ENCODE measurements around the gene PRDM5.

The PRDM5 gene

DNA sequence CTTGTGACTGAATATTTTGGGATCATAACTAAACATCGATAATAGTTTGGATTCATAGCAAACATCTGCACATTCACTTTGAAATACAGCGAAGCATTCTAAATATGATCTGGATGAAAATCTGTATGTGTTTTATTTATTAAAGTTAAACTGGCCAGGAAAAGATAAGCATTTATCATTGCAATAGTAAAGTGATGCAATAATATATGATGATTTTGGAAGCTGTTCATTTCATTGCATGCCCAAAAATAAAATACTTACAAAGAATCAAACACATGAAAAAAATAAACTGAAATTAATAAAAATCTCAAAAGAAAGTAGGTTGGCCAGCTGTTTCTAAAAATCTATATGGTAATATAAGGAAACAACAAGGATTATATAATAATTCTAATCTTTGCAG lies 1.9 kb downstream of the PRDM5 start:
- no peaks in the 10 kb centered on the region for H3K9me3 Mint-ChIP-seq
- H3K36me3 Mint-ChIP-seq (ENCODE audit: low read depth) = no peaks in the 10 kb centered on the region
- TF ChIP-seq, protein P1, sequence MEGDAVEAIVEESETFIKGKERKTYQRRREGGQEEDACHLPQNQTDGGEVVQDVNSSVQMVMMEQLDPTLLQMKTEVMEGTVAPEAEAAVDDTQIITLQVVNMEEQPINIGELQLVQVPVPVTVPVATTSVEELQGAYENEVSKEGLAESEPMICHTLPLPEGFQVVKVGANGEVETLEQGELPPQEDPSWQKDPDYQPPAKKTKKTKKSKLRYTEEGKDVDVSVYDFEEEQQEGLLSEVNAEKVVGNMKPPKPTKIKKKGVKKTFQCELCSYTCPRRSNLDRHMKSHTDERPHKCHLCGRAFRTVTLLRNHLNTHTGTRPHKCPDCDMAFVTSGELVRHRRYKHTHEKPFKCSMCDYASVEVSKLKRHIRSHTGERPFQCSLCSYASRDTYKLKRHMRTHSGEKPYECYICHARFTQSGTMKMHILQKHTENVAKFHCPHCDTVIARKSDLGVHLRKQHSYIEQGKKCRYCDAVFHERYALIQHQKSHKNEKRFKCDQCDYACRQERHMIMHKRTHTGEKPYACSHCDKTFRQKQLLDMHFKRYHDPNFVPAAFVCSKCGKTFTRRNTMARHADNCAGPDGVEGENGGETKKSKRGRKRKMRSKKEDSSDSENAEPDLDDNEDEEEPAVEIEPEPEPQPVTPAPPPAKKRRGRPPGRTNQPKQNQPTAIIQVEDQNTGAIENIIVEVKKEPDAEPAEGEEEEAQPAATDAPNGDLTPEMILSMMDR (IDR thresholded peaks at IDR 0.05; ENCODE audit: unreplicated experiment in 3 of 3) = no peak
- no peaks in the 10 kb centered on the region for H3K27me3 Mint-ChIP-seq (ENCODE audit: low read depth)
- H3K4me3 Mint-ChIP-seq = peak overlapping the region; percentile 22 to 71 (median 60)
- peaks cover 20% of the 10 kb centered on the region for H3K4me1 Mint-ChIP-seq
- peak overlapping the region in 2 of 3 experiments; percentile 38 to 75 for H3K27ac Mint-ChIP-seq

- Mint-ChIP-seq H3K4me3 (no peak overlapping the region), H3K36me3 (ENCODE audit: low read depth) (no peaks in the 10 kb centered on the region), H3K27ac (peak overlapping the region; percentile 9 to 58 (median 18)), H3K4me1 (peaks cover 20% of the 10 kb centered on the region), H3K27me3 (ENCODE audit: low read depth) (no peaks in the 10 kb centered on the region), H3K9me3 (no peaks in the 10 kb centered on the region)
- TF ChIP-seq, protein P1 (IDR thresholded peaks at IDR 0.05; ENCODE audit: unreplicated experiment in 3 of 3) = peak in 1 of 3 experiments; percentile 31
Measured at GRCh38 chr4:120919358-120919757, 3.2 kb downstream of the PRDM5 start.

GRCh38 chr4:120918788-120919187 lies 3.7 kb downstream of the PRDM5 start:
- no peaks in the 10 kb centered on the region for H3K36me3 Mint-ChIP-seq (ENCODE audit: low read depth)
- no peak overlapping the region for H3K4me3 Mint-ChIP-seq
- TF ChIP-seq, protein P1 (IDR thresholded peaks at IDR 0.05; ENCODE audit: unreplicated experiment in 3 of 3) = no peak
- H3K27ac Mint-ChIP-seq = peak overlapping the region; percentile 9 to 58 (median 18)
- H3K9me3 Mint-ChIP-seq = no peaks in the 10 kb centered on the region
- peaks cover 20% of the 10 kb centered on the region for H3K4me1 Mint-ChIP-seq
- no peaks in the 10 kb centered on the region for H3K27me3 Mint-ChIP-seq (ENCODE audit: low read depth)

- peaks cover 20% of the 10 kb centered on the region for H3K4me1 Mint-ChIP-seq
- H3K27ac Mint-ChIP-seq = no peak overlapping the region
- H3K27me3 Mint-ChIP-seq (ENCODE audit: low read depth) = no peaks in the 10 kb centered on the region
Measured at GRCh38 chr4:120918092-120918491, 4.4 kb downstream of the PRDM5 start.

DNA sequence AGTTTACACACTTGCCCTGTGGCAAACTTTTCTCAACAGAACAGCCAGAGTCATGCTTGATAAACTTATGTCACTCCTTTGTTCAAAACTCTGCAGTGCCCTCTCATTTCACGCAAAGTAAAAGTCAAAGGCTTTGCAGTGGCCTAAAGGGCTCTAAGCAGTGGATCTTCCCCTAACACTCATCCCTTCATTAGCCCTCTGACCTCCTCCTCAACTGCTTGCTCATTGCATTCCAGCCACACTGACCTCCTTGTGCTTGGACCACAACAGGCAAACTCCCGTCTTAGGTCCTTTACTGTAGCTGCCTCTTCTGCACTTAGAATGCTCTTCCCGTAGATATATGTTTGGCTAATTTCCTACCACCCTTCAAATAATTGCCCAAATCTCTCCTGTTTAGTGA lies 5.6 kb downstream of the PRDM5 start:
- Mint-ChIP-seq H3K36me3 (ENCODE audit: low read depth) (no peaks in the 10 kb centered on the region), H3K27ac (peak overlapping the region in 2 of 3 experiments; percentile 27 to 32), H3K4me3 (peak overlapping the region in 1 of 3 experiments; percentile 9), H3K4me1 (peaks cover 19% of the 10 kb centered on the region), H3K9me3 (no peaks in the 10 kb centered on the region), H3K27me3 (ENCODE audit: low read depth) (no peaks in the 10 kb centered on the region)
- TF ChIP-seq, protein P1 (IDR thresholded peaks at IDR 0.05; ENCODE audit: unreplicated experiment in 3 of 3) = no peak

More at GRCh38 chr4:120918092-120918491, 4.4 kb downstream of the PRDM5 start:
- no peaks in the 10 kb centered on the region for H3K9me3 Mint-ChIP-seq
- TF ChIP-seq, protein P1 (IDR thresholded peaks at IDR 0.05; ENCODE audit: unreplicated experiment in 3 of 3) = no peak
- H3K4me3 Mint-ChIP-seq = no peak overlapping the region
- H3K36me3 Mint-ChIP-seq (ENCODE audit: low read depth) = no peaks in the 10 kb centered on the region

GRCh38 chr4:120915336-120915735 lies 7.2 kb downstream of the PRDM5 start:
- H3K27me3 Mint-ChIP-seq (ENCODE audit: low read depth) = no peaks in the 10 kb centered on the region
- H3K4me3 Mint-ChIP-seq = no peak overlapping the region
- peak overlapping the region in 2 of 3 experiments; percentile 5 to 18 for H3K27ac Mint-ChIP-seq
- peaks cover 12% of the 10 kb centered on the region for H3K4me1 Mint-ChIP-seq
- H3K36me3 Mint-ChIP-seq (ENCODE audit: low read depth) = no peaks in the 10 kb centered on the region
- H3K9me3 Mint-ChIP-seq = no peaks in the 10 kb centered on the region
- TF ChIP-seq, protein P1 (IDR thresholded peaks at IDR 0.05; ENCODE audit: unreplicated experiment in 3 of 3) = no peak

All from nephron (organoid).